ENCODE data around the gene JAZF1.
A peak's percentile ranks its signal among the peaks of the same experiment; 100 is the strongest.

Gene JAZF1

GRCh38 chr7:28065308-28065707 lies 115.3 kb downstream of the JAZF1 start:
- no peak overlapping the region for H3K4me3 ChIP-seq
- peak overlapping the region in 7 of 21 experiments; percentile 2 to 50 (median 19) for H3K27ac ChIP-seq

GRCh38 chr7:28064437-28064836 lies 116.2 kb downstream of the JAZF1 start:
- peak overlapping the region in 1 of 21 experiments; percentile 50 for H3K27ac ChIP-seq

GRCh38 chr7:28062197-28062991 lies 118.2 kb downstream of the JAZF1 start:
- Histone ChIP-seq H3K4me3 (no peak overlapping the region), H3K27ac (no peak overlapping the region)

More at GRCh38 chr7:28064437-28064836, 116.2 kb downstream of the JAZF1 start:
- H3K4me3 ChIP-seq, result no peak overlapping the region

- no peak overlapping the region for H3K4me3 ChIP-seq
- H3K27ac ChIP-seq, result no peak overlapping the region
These were observed 118.8 kb downstream of the JAZF1 start for GRCh38 chr7:28061824-28062196.

GRCh38 chr7:28060371-28060950 lies 120.1 kb downstream of the JAZF1 start:
- Histone ChIP-seq H3K4me3 (no peak overlapping the region), H3K27ac (no peak overlapping the region)

- Histone ChIP-seq H3K27ac (no peak overlapping the region), H3K4me3 (no peak overlapping the region)
These were observed 125.4 kb downstream of the JAZF1 start for GRCh38 chr7:28055161-28055544.

- Histone ChIP-seq H3K27ac (no peak overlapping the region), H3K4me3 (no peak overlapping the region)
These were observed 125.9 kb downstream of the JAZF1 start for GRCh38 chr7:28054531-28055160.

GRCh38 chr7:28052933-28053332 lies 127.7 kb downstream of the JAZF1 start:
- Histone ChIP-seq H3K4me3 (no peak overlapping the region), H3K27ac (no peak overlapping the region)

- H3K27ac ChIP-seq, result no peak overlapping the region
These were observed 131.9 kb downstream of the JAZF1 start for GRCh38 chr7:28048694-28049093.

GRCh38 chr7:28046035-28046434 lies 134.6 kb downstream of the JAZF1 start:
- no peak overlapping the region for H3K27ac ChIP-seq
- no peak overlapping the region for H3K4me3 ChIP-seq

More at GRCh38 chr7:28048694-28049093, 131.9 kb downstream of the JAZF1 start:
- H3K4me3 ChIP-seq, result no peak overlapping the region

GRCh38 chr7:28045592-28045991 lies 135.0 kb downstream of the JAZF1 start:
- no peak overlapping the region for H3K27ac ChIP-seq
- H3K4me3 ChIP-seq, result no peak overlapping the region

- Histone ChIP-seq H3K4me3 (no peak overlapping the region), H3K27ac (no peak overlapping the region)
These were observed 135.8 kb downstream of the JAZF1 start for GRCh38 chr7:28044825-28045224.

- Histone ChIP-seq H3K27ac (no peak overlapping the region), H3K4me3 (no peak overlapping the region)
These were observed 137.9 kb downstream of the JAZF1 start for GRCh38 chr7:28042721-28043120.

GRCh38 chr7:28041508-28042314 lies 138.9 kb downstream of the JAZF1 start:
- Histone ChIP-seq H3K4me3 (no peak overlapping the region), H3K27ac (peak overlapping the region in 1 of 21 experiments; percentile 39)

GRCh38 chr7:28038175-28038797 lies 142.3 kb downstream of the JAZF1 start:
- peak overlapping the region in 1 of 21 experiments; percentile 8 for H3K27ac ChIP-seq
- H3K4me3 ChIP-seq, result no peak overlapping the region

GRCh38 chr7:28037220-28038010 lies 143.2 kb downstream of the JAZF1 start:
- H3K27ac ChIP-seq, result peak overlapping the region in 5 of 21 experiments; percentile 27 to 60 (median 45)
- no peak overlapping the region for H3K4me3 ChIP-seq

- peak overlapping the region in 6 of 21 experiments; percentile 27 to 64 (median 48) for H3K27ac ChIP-seq
- no peak overlapping the region for H3K4me3 ChIP-seq
These were observed 143.9 kb downstream of the JAZF1 start for GRCh38 chr7:28036696-28037095.

GRCh38 chr7:28033386-28033785 lies 147.2 kb downstream of the JAZF1 start:
- Histone ChIP-seq H3K27ac (no peak overlapping the region), H3K4me3 (no peak overlapping the region)
